MM.1S (cell line): ENCODE data around the gene RAB42.

Experiments
- EZH2 ChIP-seq: fragments of 300-600 bp; sonication (generic); optimal IDR thresholded peaks from 2 replicates; pipeline ENCODE3; 2017; ENCODE audit warnings: low read depth, mild to moderate bottlenecking, antibody characterized with exemption, low read length, mixed read lengths
- EZH2phosphoT487 ChIP-seq: fragments of 300-600 bp; sonication (generic); IDR thresholded peaks from 2 replicates; pipeline ENCODE4 v1.6.1; 2018; ENCODE audit warnings: antibody characterized with exemption, low read length
- TF ChIP-seq, protein P1 (sequence below): fragments of 300-600 bp; sonication (generic); IDR thresholded peaks from 2 replicates; pipeline ENCODE4 v1.5.1; 2016; ENCODE audit warnings: antibody characterized with exemption, low read length, mixed read lengths

DNA sequence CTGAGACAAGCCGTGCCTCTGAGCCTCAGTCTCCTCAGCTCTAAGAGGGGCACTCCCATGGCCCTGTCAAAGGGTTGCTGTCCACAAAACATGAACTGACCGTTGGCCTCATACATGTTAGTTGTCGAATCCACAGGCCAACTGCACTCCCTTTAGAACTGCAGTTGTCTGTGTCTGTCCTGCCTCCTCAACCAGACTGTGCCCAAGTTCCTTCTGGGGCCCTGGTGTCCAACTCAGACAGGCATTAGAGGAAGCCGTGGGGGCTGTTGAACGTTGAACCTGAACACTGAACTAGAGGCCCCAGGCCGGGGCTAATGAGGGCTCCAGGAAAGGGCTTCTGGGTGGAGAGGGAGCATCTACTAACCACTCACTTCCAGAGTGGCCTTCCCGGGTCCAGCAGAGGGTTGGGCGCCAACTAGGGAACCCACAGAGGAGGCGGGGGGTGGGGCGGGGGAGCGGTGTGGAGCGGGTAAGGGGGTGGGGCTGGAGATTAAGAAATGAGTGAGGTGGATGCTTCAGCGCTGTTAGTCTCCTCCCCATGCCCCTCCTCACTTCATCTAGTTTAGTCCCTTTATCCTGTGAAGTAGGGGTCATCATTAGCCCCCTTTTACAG is at the start of gene RAB42:
- TF ChIP-seq, protein P1, sequence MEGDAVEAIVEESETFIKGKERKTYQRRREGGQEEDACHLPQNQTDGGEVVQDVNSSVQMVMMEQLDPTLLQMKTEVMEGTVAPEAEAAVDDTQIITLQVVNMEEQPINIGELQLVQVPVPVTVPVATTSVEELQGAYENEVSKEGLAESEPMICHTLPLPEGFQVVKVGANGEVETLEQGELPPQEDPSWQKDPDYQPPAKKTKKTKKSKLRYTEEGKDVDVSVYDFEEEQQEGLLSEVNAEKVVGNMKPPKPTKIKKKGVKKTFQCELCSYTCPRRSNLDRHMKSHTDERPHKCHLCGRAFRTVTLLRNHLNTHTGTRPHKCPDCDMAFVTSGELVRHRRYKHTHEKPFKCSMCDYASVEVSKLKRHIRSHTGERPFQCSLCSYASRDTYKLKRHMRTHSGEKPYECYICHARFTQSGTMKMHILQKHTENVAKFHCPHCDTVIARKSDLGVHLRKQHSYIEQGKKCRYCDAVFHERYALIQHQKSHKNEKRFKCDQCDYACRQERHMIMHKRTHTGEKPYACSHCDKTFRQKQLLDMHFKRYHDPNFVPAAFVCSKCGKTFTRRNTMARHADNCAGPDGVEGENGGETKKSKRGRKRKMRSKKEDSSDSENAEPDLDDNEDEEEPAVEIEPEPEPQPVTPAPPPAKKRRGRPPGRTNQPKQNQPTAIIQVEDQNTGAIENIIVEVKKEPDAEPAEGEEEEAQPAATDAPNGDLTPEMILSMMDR = no peak
- no peak for TF ChIP-seq EZH2
- TF ChIP-seq EZH2phosphoT487 = no peak
